GM18867 (cell line): ENCODE data around the gene TRIM47.
"Not testable (repeated sequence)": the region's sequence is repeated elsewhere in the genome, so short reads cannot be mapped to it uniquely, and the experiment has no call there.

ENCODE experiments used
- ATAC-seq: cut with Tn5 transposase; IDR thresholded peaks from one replicate; pipeline ENCODE4 v1.9.1; 2021; ENCODE audit warnings: mild to moderate bottlenecking, moderate library complexity; ENCODE audit not compliant: unreplicated experiment

The TRIM47 gene

DNA sequence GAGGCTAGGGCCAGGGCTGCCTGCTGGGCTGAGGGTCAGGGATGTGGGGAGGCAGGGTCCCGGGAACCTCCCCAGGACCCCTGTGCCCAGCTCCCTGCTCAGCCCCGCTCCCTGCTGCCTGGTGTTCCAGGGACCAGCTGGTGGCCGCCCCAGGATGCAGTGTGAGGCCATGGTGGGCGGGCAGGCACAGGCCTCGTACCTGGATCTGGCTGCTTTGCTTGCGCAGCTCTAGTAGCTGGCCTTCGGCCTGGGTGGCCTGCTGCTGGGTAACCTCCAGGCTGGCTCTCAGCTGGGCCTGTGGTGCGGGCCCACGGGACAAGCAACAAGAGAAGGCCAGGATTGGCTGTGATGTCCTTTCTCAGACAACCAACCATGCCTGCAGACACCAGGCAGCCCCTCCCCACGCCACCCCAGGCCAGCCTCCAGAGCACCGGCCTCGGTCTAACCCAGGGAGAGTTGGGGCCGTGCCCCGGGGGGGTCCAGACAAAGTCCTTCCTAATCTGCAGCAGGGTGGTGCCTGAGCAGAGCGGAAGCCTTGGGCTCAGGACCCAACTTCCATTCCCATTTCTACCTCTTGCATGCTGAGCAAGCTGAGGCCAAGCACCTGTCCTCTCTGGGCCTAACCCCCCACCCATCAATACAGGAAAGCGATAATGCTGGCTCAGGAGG is 14.3 kb upstream of the TRIM47 start:
- no peak for ATAC-seq

GRCh38 chr17:75891605-75892555 is 13.5 kb upstream of the TRIM47 start:
- ATAC-seq: no peak

- ATAC-seq: no peak
Measured at GRCh38 chr17:75891022-75891604, 12.7 kb upstream of the TRIM47 start.

DNA sequence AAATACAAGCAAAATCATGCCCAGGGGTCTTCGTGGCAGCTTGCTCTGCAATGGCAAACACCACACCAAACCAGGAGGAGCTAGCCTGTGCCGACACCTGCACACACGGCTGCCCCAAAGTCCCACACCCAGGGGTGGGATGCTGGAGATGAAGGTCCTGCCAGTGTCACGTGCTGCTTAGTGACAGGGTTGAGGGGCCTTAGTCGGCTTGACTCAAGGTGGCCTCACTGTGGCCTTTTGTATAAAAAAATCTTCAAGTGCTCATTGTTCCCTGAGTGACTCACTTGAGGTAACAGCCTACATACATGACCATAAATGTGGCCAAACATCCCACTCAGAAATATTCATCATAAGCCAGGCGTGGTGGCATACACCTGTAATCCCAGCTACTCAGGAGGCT is 11.1 kb upstream of the TRIM47 start:
- ATAC-seq: no peak

DNA sequence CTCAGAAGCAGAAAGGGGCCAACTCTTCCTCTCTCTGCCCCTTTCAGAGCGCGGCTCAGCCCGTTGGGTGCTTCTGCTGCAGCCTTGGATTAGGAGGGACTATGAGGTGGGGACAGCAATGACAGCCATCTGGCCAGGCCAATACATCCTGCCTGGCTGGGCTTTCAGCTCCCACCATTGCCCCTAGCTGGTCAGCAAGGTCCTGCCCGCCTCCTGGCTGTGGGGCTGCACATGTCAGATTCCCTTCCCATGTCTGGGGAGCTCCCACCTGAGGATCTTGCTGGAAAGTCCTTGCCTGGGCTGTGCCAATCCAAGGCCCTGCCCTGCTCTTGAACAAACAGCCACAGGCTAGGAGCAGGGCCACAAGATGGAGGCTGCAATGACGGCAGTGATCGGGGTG is 10.1 kb upstream of the TRIM47 start:
- no peak for ATAC-seq

- not testable (repeated sequence) for ATAC-seq
Measured at GRCh38 chr17:75885860-75886259, 7.5 kb upstream of the TRIM47 start.

DNA sequence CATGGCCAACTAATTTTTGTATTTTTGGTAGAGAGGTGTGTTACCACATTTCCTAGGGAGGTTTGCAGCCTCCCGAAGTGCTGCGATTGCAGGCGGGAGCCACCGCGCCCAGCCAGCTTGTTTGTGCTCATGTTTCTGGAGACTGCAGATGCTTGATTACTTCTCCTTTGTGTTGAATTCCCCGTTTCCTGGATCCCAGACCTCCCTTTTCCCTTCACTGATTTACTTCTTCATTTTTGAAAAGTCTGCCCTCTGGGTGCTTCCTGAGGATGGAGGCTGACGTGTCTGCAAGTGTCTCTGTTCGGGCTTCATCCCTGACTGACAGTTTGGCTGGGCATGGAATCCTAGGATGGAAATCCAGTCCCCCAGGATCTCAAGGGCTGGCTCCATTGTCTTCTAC is 7.0 kb upstream of the TRIM47 start:
- no peak for ATAC-seq

DNA sequence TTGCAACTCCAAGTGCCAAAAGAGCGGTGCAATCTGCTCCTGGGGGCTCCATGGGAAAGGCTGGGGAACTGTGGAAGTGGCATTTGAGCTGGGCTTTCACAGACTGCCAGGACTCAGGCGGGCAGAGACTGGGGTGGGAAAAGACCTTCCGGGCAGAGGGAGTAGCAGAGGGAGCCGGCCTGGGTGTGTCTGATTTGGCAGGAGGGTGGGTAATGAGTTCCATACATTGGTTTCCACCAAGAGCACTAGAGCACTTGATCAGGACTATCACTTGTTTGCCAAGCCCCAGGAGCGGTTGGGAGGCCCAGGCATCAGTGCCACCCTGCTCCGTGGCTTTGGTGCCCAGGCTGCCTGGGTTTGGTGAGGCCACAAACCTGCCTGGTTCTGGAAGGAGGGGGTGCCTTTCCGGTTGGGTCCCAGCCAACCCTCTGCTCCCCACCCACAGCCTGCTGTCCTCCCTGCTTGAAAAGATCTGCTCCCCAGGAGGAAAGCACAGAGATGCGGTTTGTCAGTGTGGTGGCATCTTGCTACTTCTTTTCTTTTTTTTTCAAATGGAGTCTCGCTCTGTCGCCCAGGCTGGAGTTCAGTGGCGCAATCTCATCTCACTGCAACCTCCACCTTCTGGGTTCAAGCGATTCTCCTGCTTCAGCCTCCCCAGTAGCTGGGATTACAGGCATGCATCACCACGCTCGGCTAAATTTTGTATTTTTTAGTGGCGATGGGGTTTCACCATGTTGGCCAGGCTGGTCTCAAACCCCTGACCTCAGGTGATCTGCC is 3.5 kb upstream of the TRIM47 start:
- ATAC-seq: no peak

- no peak for ATAC-seq
Measured at GRCh38 chr17:75880266-75880665, 1.9 kb upstream of the TRIM47 start.

DNA sequence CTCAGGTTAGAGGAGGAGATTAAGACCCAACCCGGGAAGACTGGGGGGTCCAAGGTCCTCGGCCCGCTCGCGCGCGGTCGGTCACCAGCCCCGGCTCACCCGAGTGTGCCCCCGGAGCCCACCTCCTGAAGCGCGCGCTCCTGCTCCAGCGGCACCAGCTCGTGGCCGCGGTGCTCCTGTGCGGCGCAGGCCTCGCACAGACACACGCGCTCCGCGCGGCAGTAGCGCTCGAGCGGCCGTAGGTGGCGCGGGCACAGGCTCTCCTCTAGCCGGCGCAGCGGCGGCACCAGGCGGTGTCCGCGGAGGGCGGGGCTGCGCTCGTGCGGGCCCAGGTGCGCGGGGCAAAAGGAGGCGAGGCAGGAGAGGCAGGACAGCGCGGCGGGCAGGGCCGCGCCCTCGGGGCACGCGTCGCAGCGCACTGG is 618 bp downstream of the TRIM47 start:
- ATAC-seq: peak; percentile 65

DNA sequence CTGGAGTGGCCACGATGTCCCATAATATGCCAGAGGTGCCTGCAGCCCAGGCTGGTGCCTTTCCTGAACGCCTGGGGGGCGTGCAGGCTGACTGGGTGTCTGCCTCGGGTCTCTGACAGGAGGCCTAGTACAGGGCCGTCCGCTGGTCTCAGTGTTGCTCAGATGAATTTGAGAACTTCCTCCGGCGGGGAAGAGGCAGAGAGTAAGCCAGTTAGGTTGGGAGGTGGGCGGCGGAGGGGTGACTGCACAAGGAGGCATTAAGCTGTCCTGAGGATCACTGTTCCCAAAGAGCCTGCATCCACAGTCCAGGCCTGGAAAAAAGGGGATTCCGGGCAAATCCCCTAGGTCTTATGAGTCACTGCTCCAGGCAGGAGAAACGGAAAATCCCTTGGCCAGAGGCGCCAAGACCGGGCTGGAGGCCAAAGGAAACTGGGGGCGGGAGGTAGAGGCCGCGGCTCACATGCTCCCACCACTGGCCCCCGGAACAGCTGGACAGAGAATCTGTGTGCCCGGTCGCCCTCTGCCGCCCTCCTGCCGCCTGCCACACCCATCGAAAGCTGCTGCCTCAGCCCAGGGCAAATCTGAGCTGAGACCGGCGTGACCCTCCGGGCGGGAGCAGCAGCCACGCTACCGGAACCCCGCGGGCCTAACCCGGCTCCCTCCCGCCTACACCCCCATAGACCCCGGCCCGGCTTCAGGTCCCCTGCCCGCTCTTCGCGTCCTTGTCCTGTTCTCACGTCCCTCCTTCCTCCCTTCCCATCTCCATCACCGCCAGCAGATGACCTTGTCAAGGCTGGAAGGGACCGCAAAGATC is 1.2 kb downstream of the TRIM47 start:
- ATAC-seq: peak; percentile 5

- no peak for ATAC-seq
Measured at GRCh38 chr17:75876190-75876937, 2.0 kb downstream of the TRIM47 start.

DNA sequence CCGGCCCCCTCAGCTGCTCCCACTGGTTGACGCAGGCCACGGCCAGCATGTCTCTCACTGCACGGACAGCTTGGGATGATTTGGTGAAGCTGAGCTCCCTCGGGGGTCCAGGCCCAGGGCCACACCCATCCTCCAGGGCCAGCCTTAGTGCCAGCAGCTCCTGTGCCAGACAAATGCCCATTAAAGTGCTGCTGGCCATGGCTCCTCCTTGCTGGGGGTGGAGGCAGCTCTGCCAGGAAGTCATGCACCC is 2.5 kb downstream of the TRIM47 start:
- no peak for ATAC-seq

- ATAC-seq: no peak
Measured at GRCh38 chr17:75875182-75875939, 3.0 kb downstream of the TRIM47 start.

GRCh38 chr17:75874323-75875181 is 3.8 kb downstream of the TRIM47 start:
- no peak for ATAC-seq

DNA sequence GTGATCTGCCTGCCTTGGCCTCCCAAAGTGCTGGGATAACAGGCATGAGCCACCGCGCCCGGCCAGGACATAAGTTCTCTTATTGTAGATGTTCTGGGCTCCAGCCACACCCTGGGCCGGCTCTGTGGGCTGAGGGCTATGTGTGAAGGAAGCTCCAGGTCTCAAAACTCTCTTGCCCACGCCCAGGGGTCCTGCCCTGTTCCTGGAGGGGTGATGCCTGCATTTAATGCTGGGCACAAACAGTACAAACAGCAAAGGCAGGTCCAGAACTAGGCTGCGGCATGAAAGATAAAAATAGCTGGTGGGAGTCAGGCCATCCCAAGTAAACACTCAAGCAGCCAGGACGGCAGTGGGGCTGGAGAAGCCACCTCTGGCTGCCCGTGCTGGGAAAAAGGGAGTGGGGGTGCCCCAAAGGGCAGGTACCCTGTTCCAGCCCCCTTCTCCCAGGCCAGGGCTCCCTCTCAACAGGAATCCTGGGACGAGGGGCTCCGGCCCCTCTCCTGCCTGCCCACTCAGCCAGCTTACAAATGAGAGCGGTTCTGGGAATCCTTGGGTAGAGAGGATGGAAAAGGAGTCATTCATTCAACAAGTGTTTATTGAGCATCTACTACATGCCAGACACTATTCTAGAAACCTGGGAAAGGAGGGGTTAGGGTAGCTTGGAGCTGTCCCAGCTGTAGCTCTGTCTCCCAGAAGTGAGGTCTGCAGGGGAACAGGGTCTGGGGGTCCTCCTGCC is 4.6 kb downstream of the TRIM47 start:
- ATAC-seq: no peak
